Endodermal cell (in vitro differentiated cells): ENCODE data around the gene COLQ. TPM values are rescaled to one million over a fixed set of nuclear protein-coding genes. Genes with fewer than 3 reads are reported as not detected.

ENCODE experiments used
- DNase-seq: peaks from one replicate; pipeline ENCODE4 v3.0.0-alpha.2; 2017
- H3K27ac ChIP-seq: 2 replicates; pipeline ENCODE4 v1.5.1; 2013; ENCODE audit warnings: mild to moderate bottlenecking, low read depth, low read length, moderate library complexity
- H3K27me3 ChIP-seq: 2 replicates; pipeline ENCODE4 v1.6.1; 2013; ENCODE audit warnings: mild to moderate bottlenecking, low read length, moderate library complexity; ENCODE audit not compliant: insufficient read depth, control insufficient read depth, poor library complexity, severe bottlenecking
- H3K36me3 ChIP-seq: 2 replicates; pipeline ENCODE4 v1.7.0; 2013; ENCODE audit warnings: mild to moderate bottlenecking, low read length, moderate library complexity; ENCODE audit not compliant: control insufficient read depth, insufficient read depth
- H3K4me1 ChIP-seq: one replicate; pipeline ENCODE4 v1.7.0; 2013; ENCODE audit warnings: low read length; ENCODE audit not compliant: control insufficient read depth, insufficient read depth
- H3K4me3 ChIP-seq: 2 replicates; pipeline ENCODE4 v1.5.1; 2013; ENCODE audit warnings: mild to moderate bottlenecking, low read length, moderate library complexity
- H3K9ac ChIP-seq: 2 replicates; pipeline ENCODE4 v1.6.1; 2013; ENCODE audit warnings: mild to moderate bottlenecking, low read length, moderate library complexity; ENCODE audit not compliant: poor library complexity, severe bottlenecking; ENCODE audit errors: extremely low read depth
- H3K9me3 ChIP-seq: 2 replicates; pipeline ENCODE4 v1.6.1; 2013; ENCODE audit warnings: mild to moderate bottlenecking, low read length, moderate library complexity; ENCODE audit not compliant: control insufficient read depth
- H3K27ac Mint-ChIP-seq: 2 replicates; pipeline ENCODE4 v1.8.0; 2020; ENCODE audit warnings: mixed read lengths
- H3K27me3 Mint-ChIP-seq: 2 replicates; pipeline ENCODE4 v1.8.0; 2021; ENCODE audit warnings: mild to moderate bottlenecking, mixed read lengths; ENCODE audit not compliant: insufficient read depth
- H3K36me3 Mint-ChIP-seq: 2 replicates; pipeline ENCODE4 v1.8.0; 2020; ENCODE audit warnings: low read depth, mixed read lengths
- H3K4me1 Mint-ChIP-seq: 2 replicates; pipeline ENCODE4 v1.8.0; 2020; ENCODE audit warnings: mixed read lengths
- H3K4me3 Mint-ChIP-seq: 2 replicates; pipeline ENCODE4 v1.8.0; 2020; ENCODE audit warnings: mild to moderate bottlenecking, moderate library complexity, mixed read lengths
- H3K9me3 Mint-ChIP-seq: 2 replicates; pipeline ENCODE4 v1.8.0; 2020; ENCODE audit warnings: mild to moderate bottlenecking, mixed read lengths
- CTCF ChIP-seq: fragments of 200-600 bp; sonication (generic); conservative IDR thresholded peaks from 2 replicates; pipeline ENCODE4 v1.5.0; 2021; ENCODE audit warnings: antibody characterized with exemption, mild to moderate bottlenecking
- WGBS, 2 experiments: methylation state at CpG; one replicate each; pipeline versions ENCODE4 v1.1.5 to v1.1.7; 2013; ENCODE audit warnings: missing lambda C conversion rate in 2 of 2, mixed read lengths in 1 of 2; ENCODE audit not compliant: insufficient coverage in 1 of 2, insufficient read length in 1 of 2; 5-methylcytosine and 5-hydroxymethylcytosine counted together
- total RNA-seq, 2 donors: library from RNA; stranded (reverse); fragmentation: NEBNext Ultra II Directional in 1 of 2; extraction: Animal tissue kit (Norgen Biotek cat#: 25700) in 1 of 2; gene quantifications; 2 replicates in 1 of 2; 3 replicates in 1 of 2; pipeline ENCODE4 v1.2.1, GENCODE V29; 2021

COLQ gene
- total RNA-seq, 2 donors from 2014 or later = 3.1 to 7.3 TPM

DNA sequence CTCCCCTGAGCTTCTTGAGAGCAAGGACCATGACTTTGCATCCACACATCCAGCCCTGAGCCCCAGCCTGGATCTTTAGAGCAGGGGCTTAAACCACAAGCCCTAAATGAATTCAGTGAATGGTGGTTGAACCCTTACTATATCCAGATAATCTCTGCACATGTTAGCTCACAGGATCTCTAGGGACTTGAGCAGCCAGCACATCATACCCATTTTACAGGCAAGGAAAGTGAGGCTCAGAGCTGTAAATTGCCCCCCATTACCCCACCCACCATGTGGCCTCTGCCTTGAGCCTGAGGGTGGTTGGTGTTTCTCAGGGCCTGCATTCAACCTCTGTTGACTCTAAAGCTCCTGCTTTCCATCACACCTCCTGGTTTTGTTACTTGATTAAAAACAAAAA is 66.5 kb downstream of the COLQ start:
- H3K4me3 ChIP-seq = no peak overlapping the region
- no peaks in the 10 kb centered on the region for H3K36me3 ChIP-seq
- no peak overlapping the region for H3K9ac ChIP-seq
- no peaks in the 10 kb centered on the region for H3K9me3 ChIP-seq
- no peak for TF ChIP-seq CTCF
- H3K27ac Mint-ChIP-seq = no peak overlapping the region
- no peaks in the 10 kb centered on the region for H3K4me1 Mint-ChIP-seq
- H3K4me1 ChIP-seq = no peaks in the 10 kb centered on the region
- DNase-seq = peak; percentile 25
- H3K27me3 ChIP-seq = no peaks in the 10 kb centered on the region
- H3K27ac ChIP-seq = no peak overlapping the region
- no peaks in the 10 kb centered on the region for H3K9me3 Mint-ChIP-seq
- no peak overlapping the region for H3K4me3 Mint-ChIP-seq
- no peaks in the 10 kb centered on the region for H3K27me3 Mint-ChIP-seq
- H3K36me3 Mint-ChIP-seq = peaks cover 6% of the 10 kb centered on the region

DNA sequence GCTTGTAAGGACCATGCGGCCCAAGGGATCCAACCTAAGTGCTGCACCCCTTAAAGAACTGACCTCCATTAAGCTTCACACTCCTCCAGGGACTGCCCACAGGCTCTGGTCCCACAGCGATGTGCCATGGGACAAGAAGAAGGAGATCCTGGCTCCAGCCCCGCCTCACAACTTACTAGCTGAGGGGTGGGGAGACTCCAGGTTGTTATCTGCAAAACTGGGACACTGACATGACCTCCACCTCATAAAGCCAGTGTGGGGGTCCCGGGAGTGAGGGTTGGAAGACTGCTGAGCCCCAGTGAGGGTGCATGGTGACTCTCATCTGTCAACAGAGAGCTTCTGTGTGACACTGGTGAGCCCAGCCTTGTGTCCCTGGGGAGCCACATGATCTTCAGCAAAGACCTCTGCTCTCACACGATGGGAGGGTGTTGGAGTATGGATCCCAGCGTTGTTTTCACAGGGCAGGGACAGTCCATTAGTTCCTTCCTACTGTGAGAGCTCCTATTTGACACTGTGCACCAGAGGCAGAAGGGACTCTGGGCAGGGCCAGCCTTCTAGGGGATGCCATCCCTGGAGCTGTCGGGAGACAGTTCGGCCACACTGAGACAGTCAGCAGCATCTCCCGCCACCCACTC is 67.4 kb downstream of the COLQ start:
- no peak overlapping the region for H3K9ac ChIP-seq
- no peaks in the 10 kb centered on the region for H3K27me3 ChIP-seq
- Mint-ChIP-seq H3K4me1 (no peaks in the 10 kb centered on the region), H3K4me3 (no peak overlapping the region), H3K27me3 (no peaks in the 10 kb centered on the region), H3K36me3 (peaks cover 6% of the 10 kb centered on the region), H3K27ac (no peak overlapping the region), H3K9me3 (no peaks in the 10 kb centered on the region)
- no peak overlapping the region for H3K27ac ChIP-seq
- 59 to 79% methylated on average over 5 to 9 of the region's 9 CpGs for WGBS, 2 experiments
- H3K9me3 ChIP-seq = no peaks in the 10 kb centered on the region
- peak; percentile 39 for DNase-seq
- TF ChIP-seq CTCF = no peak
- H3K36me3 ChIP-seq = no peaks in the 10 kb centered on the region
- H3K4me1 ChIP-seq = no peaks in the 10 kb centered on the region
- no peak overlapping the region for H3K4me3 ChIP-seq

GRCh38 chr3:15453501-15453900 is 68.0 kb downstream of the COLQ start:
- no peak overlapping the region for H3K9ac ChIP-seq
- DNase-seq = peak; percentile 22
- no peaks in the 10 kb centered on the region for H3K9me3 Mint-ChIP-seq
- H3K27me3 ChIP-seq = no peaks in the 10 kb centered on the region
- H3K4me1 Mint-ChIP-seq = no peaks in the 10 kb centered on the region
- H3K27ac Mint-ChIP-seq = no peak overlapping the region
- H3K36me3 ChIP-seq = no peaks in the 10 kb centered on the region
- 91 to 92% methylated on average over 6 to 8 of the region's 8 CpGs for WGBS, 2 experiments
- no peaks in the 10 kb centered on the region for H3K27me3 Mint-ChIP-seq
- no peak overlapping the region for H3K4me3 ChIP-seq
- H3K9me3 ChIP-seq = no peaks in the 10 kb centered on the region
- no peak overlapping the region for H3K4me3 Mint-ChIP-seq
- H3K36me3 Mint-ChIP-seq = peaks cover 6% of the 10 kb centered on the region
- no peak for TF ChIP-seq CTCF
- no peak overlapping the region for H3K27ac ChIP-seq
- no peaks in the 10 kb centered on the region for H3K4me1 ChIP-seq
